HTERT RPE-1 (cell line): ENCODE data around the gene DYNLRB1.

Experiments used
- in situ Hi-C: fragments of 300-500 bp; cut with MboI; formaldehyde crosslinking; loops from 4 replicates; pipeline ENCODE4 v1.14.3; 2020; ENCODE audit warnings: low sequenced_read_pairs

The DYNLRB1 gene

GRCh38 chr20:34532756-34533155 is 16.5 kb downstream of the DYNLRB1 start:
- in situ Hi-C loops: no loop called here

- in situ Hi-C loops: no loop called here
Measured at GRCh38 chr20:34534391-34535165, 18.4 kb downstream of the DYNLRB1 start.

- in situ Hi-C loops: no loop called here
Measured at GRCh38 chr20:34535301-34535840, 19.1 kb downstream of the DYNLRB1 start.

GRCh38 chr20:34535857-34536256 is 19.6 kb downstream of the DYNLRB1 start:
- in situ Hi-C loops: no loop called here

- in situ Hi-C loops: no loop called here
Measured at GRCh38 chr20:34536798-34537394, 20.7 kb downstream of the DYNLRB1 start.

GRCh38 chr20:34537651-34538050 is 21.4 kb downstream of the DYNLRB1 start:
- in situ Hi-C loops: no loop called here

GRCh38 chr20:34538671-34539123 is 22.5 kb downstream of the DYNLRB1 start:
- in situ Hi-C loops: no loop called here

- in situ Hi-C loops: no loop called here
Measured at GRCh38 chr20:34539756-34540155, 23.5 kb downstream of the DYNLRB1 start.

GRCh38 chr20:34540596-34541263 is 24.5 kb downstream of the DYNLRB1 start:
- in situ Hi-C loops: no loop called here

- in situ Hi-C loops: no loop called here
Measured at GRCh38 chr20:34541264-34541901, 25.2 kb downstream of the DYNLRB1 start.

GRCh38 chr20:34541917-34542316 is 25.7 kb downstream of the DYNLRB1 start:
- in situ Hi-C loops: no loop called here

- in situ Hi-C loops: no loop called here
Measured at GRCh38 chr20:34542439-34542838, 26.2 kb downstream of the DYNLRB1 start.

GRCh38 chr20:34543463-34544056 is 27.3 kb downstream of the DYNLRB1 start:
- in situ Hi-C loops: no loop called here

- in situ Hi-C loops: no loop called here
Measured at GRCh38 chr20:34544109-34544796, 28.0 kb downstream of the DYNLRB1 start.

GRCh38 chr20:34546751-34547181 is 30.5 kb downstream of the DYNLRB1 start:
- in situ Hi-C loops: no loop called here

GRCh38 chr20:34547844-34548613 is 31.8 kb downstream of the DYNLRB1 start:
- in situ Hi-C loops: no loop called here

- in situ Hi-C loops: no loop called here
Measured at GRCh38 chr20:34549291-34549928, 33.2 kb downstream of the DYNLRB1 start.

GRCh38 chr20:34549929-34550305 is 33.7 kb downstream of the DYNLRB1 start:
- in situ Hi-C loops: no loop called here

- in situ Hi-C loops: no loop called here
Measured at GRCh38 chr20:34552569-34552968, 36.3 kb downstream of the DYNLRB1 start.
